Measurements from ENCODE around the gene SFMBT2. TPM values are rescaled to one million over a fixed set of nuclear protein-coding genes. Genes with fewer than 3 reads are reported as not detected.

SFMBT2 gene
- total and polyA plus RNA-seq, 5 donors from 2014 or later = 1.3 to 21.2 (median 1.6) TPM

GRCh38 chr10:7206412-7207100 lies 204.3 kb downstream of the SFMBT2 start:
- H3K36me3 Mint-ChIP-seq = peaks cover 43% of the 10 kb centered on the region
- Histone ChIP-seq H3K9me3 (ENCODE audit: control insufficient read depth in 2 of 2, low read length in 2 of 2) (no peaks in the 10 kb centered on the region), H3K36me3 (ENCODE audit: control insufficient read depth, insufficient read depth, low read length) (peaks cover 11% of the 10 kb centered on the region), H3K27me3 (ENCODE audit: control insufficient read depth, insufficient read depth, low read length) (no peaks in the 10 kb centered on the region), H3K27ac (ENCODE audit: insufficient read depth, low read length, poor library complexity, severe bottlenecking) (no peak overlapping the region), H3K4me1 (ENCODE audit: control insufficient read depth, insufficient read depth, low read length, poor library complexity, severe bottlenecking) (no peaks in the 10 kb centered on the region), H3K4me3 (ENCODE audit: low read depth, low read length) (no peak overlapping the region)
- DNase-seq (no peak), ATAC-seq (ENCODE audit: low read depth in 2 of 2) (no peak)
- H3K9me3 Mint-ChIP-seq = no peaks in the 10 kb centered on the region
- no peaks in the 10 kb centered on the region for H3K27me3 Mint-ChIP-seq
- H3K27ac Mint-ChIP-seq = peak overlapping the region in 1 of 3 donors; percentile 1
- no peak overlapping the region for H3K4me3 Mint-ChIP-seq
- H3K4me1 Mint-ChIP-seq = peaks cover 0 to 8% (median 2%) of the 10 kb centered on the region in 4 donors

GRCh38 chr10:7205656-7206055 lies 205.2 kb downstream of the SFMBT2 start:
- DNase-seq = no peak
- H3K27ac Mint-ChIP-seq = peak overlapping the region in 2 of 3 donors; percentile 1 to 3
- Histone ChIP-seq H3K27me3 (ENCODE audit: control insufficient read depth, insufficient read depth, low read length) (no peaks in the 10 kb centered on the region), H3K9me3 (ENCODE audit: control insufficient read depth in 2 of 2, low read length in 2 of 2) (no peaks in the 10 kb centered on the region), H3K36me3 (ENCODE audit: control insufficient read depth, insufficient read depth, low read length) (peaks cover 9% of the 10 kb centered on the region), H3K27ac (ENCODE audit: insufficient read depth, low read length, poor library complexity, severe bottlenecking) (no peak overlapping the region), H3K4me1 (ENCODE audit: control insufficient read depth, insufficient read depth, low read length, poor library complexity, severe bottlenecking) (no peaks in the 10 kb centered on the region), H3K4me3 (ENCODE audit: low read depth, low read length) (no peak overlapping the region)
- ATAC-seq (ENCODE audit: low read depth in 2 of 2) = no peak
- H3K9me3 Mint-ChIP-seq = no peaks in the 10 kb centered on the region
- H3K4me1 Mint-ChIP-seq = peaks cover 0 to 7% (median 2%) of the 10 kb centered on the region in 4 donors
- H3K4me3 Mint-ChIP-seq = peak overlapping the region in 1 of 4 donors; percentile 4
- peaks cover 49% of the 10 kb centered on the region for H3K36me3 Mint-ChIP-seq
- no peaks in the 10 kb centered on the region for H3K27me3 Mint-ChIP-seq

- no peaks in the 10 kb centered on the region for H3K4me1 ChIP-seq (ENCODE audit: control insufficient read depth, insufficient read depth, low read length, poor library complexity, severe bottlenecking)
- no peak overlapping the region for H3K27ac ChIP-seq (ENCODE audit: insufficient read depth, low read length, poor library complexity, severe bottlenecking)
- H3K27ac Mint-ChIP-seq = no peak overlapping the region
- no peaks in the 10 kb centered on the region for H3K9me3 ChIP-seq (ENCODE audit: control insufficient read depth in 2 of 2, low read length in 2 of 2)
- H3K27me3 ChIP-seq (ENCODE audit: control insufficient read depth, insufficient read depth, low read length) = no peaks in the 10 kb centered on the region
- H3K4me3 Mint-ChIP-seq = no peak overlapping the region
- no peaks in the 10 kb centered on the region for H3K27me3 Mint-ChIP-seq
- peaks cover 0 to 17% (median 6%) of the 10 kb centered on the region in 4 donors for H3K4me1 Mint-ChIP-seq
- DNase-seq (no peak), ATAC-seq (ENCODE audit: low read depth in 2 of 2) (no peak)
- H3K9me3 Mint-ChIP-seq = no peaks in the 10 kb centered on the region
- H3K36me3 ChIP-seq (ENCODE audit: control insufficient read depth, insufficient read depth, low read length) = peaks cover 14% of the 10 kb centered on the region
- peaks cover 50% of the 10 kb centered on the region for H3K36me3 Mint-ChIP-seq
- H3K4me3 ChIP-seq (ENCODE audit: low read depth, low read length) = no peak overlapping the region
Measured at GRCh38 chr10:7202793-7203355, 208.0 kb downstream of the SFMBT2 start.

GRCh38 chr10:7199152-7199760 lies 211.6 kb downstream of the SFMBT2 start:
- no peak for DNase-seq
- peak overlapping the region in 1 of 4 donors; percentile 11 for H3K4me3 Mint-ChIP-seq
- H3K4me1 Mint-ChIP-seq = peaks cover 7 to 45% (median 24%) of the 10 kb centered on the region in 4 donors
- peaks cover 57% of the 10 kb centered on the region for H3K36me3 Mint-ChIP-seq
- H3K27me3 Mint-ChIP-seq = no peaks in the 10 kb centered on the region
- ATAC-seq (ENCODE audit: low read depth in 2 of 2) = no peak
- Histone ChIP-seq H3K4me3 (ENCODE audit: low read depth, low read length) (no peak overlapping the region), H3K36me3 (ENCODE audit: control insufficient read depth, insufficient read depth, low read length) (peaks cover 19% of the 10 kb centered on the region), H3K9me3 (ENCODE audit: control insufficient read depth in 2 of 2, low read length in 2 of 2) (no peaks in the 10 kb centered on the region), H3K27ac (ENCODE audit: insufficient read depth, low read length, poor library complexity, severe bottlenecking) (no peak overlapping the region), H3K27me3 (ENCODE audit: control insufficient read depth, insufficient read depth, low read length) (no peaks in the 10 kb centered on the region), H3K4me1 (ENCODE audit: control insufficient read depth, insufficient read depth, low read length, poor library complexity, severe bottlenecking) (peaks cover 16% of the 10 kb centered on the region)
- peaks cover 0 to 3% (median 0%) of the 10 kb centered on the region in 7 donors for H3K9me3 Mint-ChIP-seq
- peak overlapping the region in 1 of 3 donors; percentile 2 for H3K27ac Mint-ChIP-seq

- DNase-seq = no peak
- peaks cover 0 to 3% (median 0%) of the 10 kb centered on the region in 7 donors for H3K9me3 Mint-ChIP-seq
- ATAC-seq (ENCODE audit: low read depth in 2 of 2) = no peak
Measured at GRCh38 chr10:7196284-7196683, 214.6 kb downstream of the SFMBT2 start.

GRCh38 chr10:7195118-7195517 lies 215.7 kb downstream of the SFMBT2 start:
- Mint-ChIP-seq H3K27me3 (no peaks in the 10 kb centered on the region), H3K27ac (peak overlapping the region; percentile 81 to 97 (median 83)), H3K4me1 (peaks cover 17 to 84% (median 54%) of the 10 kb centered on the region in 4 donors), H3K9me3 (peaks cover 0 to 3% (median 0%) of the 10 kb centered on the region in 7 donors), H3K4me3 (peak overlapping the region in 2 of 4 donors; percentile 30 to 66), H3K36me3 (peaks cover 45% of the 10 kb centered on the region)
- H3K9me3 ChIP-seq (ENCODE audit: control insufficient read depth in 2 of 2, low read length in 2 of 2) = no peaks in the 10 kb centered on the region
- H3K4me1 ChIP-seq (ENCODE audit: control insufficient read depth, insufficient read depth, low read length, poor library complexity, severe bottlenecking) = peaks cover 48% of the 10 kb centered on the region
- H3K27me3 ChIP-seq (ENCODE audit: control insufficient read depth, insufficient read depth, low read length) = no peaks in the 10 kb centered on the region
- ATAC-seq (ENCODE audit: low read depth in 2 of 2) = no peak
- no peak overlapping the region for H3K4me3 ChIP-seq (ENCODE audit: low read depth, low read length)
- H3K27ac ChIP-seq (ENCODE audit: insufficient read depth, low read length, poor library complexity, severe bottlenecking) = no peak overlapping the region
- H3K36me3 ChIP-seq (ENCODE audit: control insufficient read depth, insufficient read depth, low read length) = peaks cover 7% of the 10 kb centered on the region
- no peak for DNase-seq

More at GRCh38 chr10:7196284-7196683, 214.6 kb downstream of the SFMBT2 start:
- Histone ChIP-seq H3K4me1 (ENCODE audit: control insufficient read depth, insufficient read depth, low read length, poor library complexity, severe bottlenecking) (peaks cover 45% of the 10 kb centered on the region), H3K27ac (ENCODE audit: insufficient read depth, low read length, poor library complexity, severe bottlenecking) (no peak overlapping the region), H3K9me3 (ENCODE audit: control insufficient read depth in 2 of 2, low read length in 2 of 2) (no peaks in the 10 kb centered on the region), H3K36me3 (ENCODE audit: control insufficient read depth, insufficient read depth, low read length) (peaks cover 14% of the 10 kb centered on the region), H3K27me3 (ENCODE audit: control insufficient read depth, insufficient read depth, low read length) (no peaks in the 10 kb centered on the region), H3K4me3 (ENCODE audit: low read depth, low read length) (no peak overlapping the region)
- Mint-ChIP-seq H3K36me3 (peaks cover 48% of the 10 kb centered on the region), H3K27me3 (no peaks in the 10 kb centered on the region), H3K27ac (peak overlapping the region; percentile 81 to 97 (median 83)), H3K4me3 (peak overlapping the region in 2 of 4 donors; percentile 35 to 66), H3K4me1 (peaks cover 15 to 75% (median 51%) of the 10 kb centered on the region in 4 donors)

- peaks cover 48% of the 10 kb centered on the region for H3K4me1 ChIP-seq (ENCODE audit: control insufficient read depth, insufficient read depth, low read length, poor library complexity, severe bottlenecking)
- Mint-ChIP-seq H3K4me1 (peaks cover 14 to 83% (median 55%) of the 10 kb centered on the region in 4 donors), H3K27ac (peak overlapping the region; percentile 88 to 97 (median 94)), H3K27me3 (peaks cover 2% of the 10 kb centered on the region), H3K36me3 (peaks cover 41% of the 10 kb centered on the region), H3K9me3 (peaks cover 0 to 3% (median 0%) of the 10 kb centered on the region in 7 donors), H3K4me3 (peak overlapping the region in 2 of 4 donors; percentile 60 to 66)
- no peaks in the 10 kb centered on the region for H3K27me3 ChIP-seq (ENCODE audit: control insufficient read depth, insufficient read depth, low read length)
- ATAC-seq (ENCODE audit: low read depth in 2 of 2) (no peak), DNase-seq (no peak)
- H3K36me3 ChIP-seq (ENCODE audit: control insufficient read depth, insufficient read depth, low read length) = peaks cover 7% of the 10 kb centered on the region
- H3K4me3 ChIP-seq (ENCODE audit: low read depth, low read length) = peak overlapping the region; percentile 19
- H3K27ac ChIP-seq (ENCODE audit: insufficient read depth, low read length, poor library complexity, severe bottlenecking) = peak overlapping the region; percentile 83
- no peaks in the 10 kb centered on the region for H3K9me3 ChIP-seq (ENCODE audit: control insufficient read depth in 2 of 2, low read length in 2 of 2)
Measured at GRCh38 chr10:7194571-7194970, 216.3 kb downstream of the SFMBT2 start.
